ENCODE data around the gene MAGED2. TPM values are rescaled to one million over a fixed set of nuclear protein-coding genes. Genes with fewer than 3 reads are reported as not detected.

MAGED2 gene
- total and polyA plus RNA-seq, 8 donors, result 106 to 633 (median 581) TPM

DNA sequence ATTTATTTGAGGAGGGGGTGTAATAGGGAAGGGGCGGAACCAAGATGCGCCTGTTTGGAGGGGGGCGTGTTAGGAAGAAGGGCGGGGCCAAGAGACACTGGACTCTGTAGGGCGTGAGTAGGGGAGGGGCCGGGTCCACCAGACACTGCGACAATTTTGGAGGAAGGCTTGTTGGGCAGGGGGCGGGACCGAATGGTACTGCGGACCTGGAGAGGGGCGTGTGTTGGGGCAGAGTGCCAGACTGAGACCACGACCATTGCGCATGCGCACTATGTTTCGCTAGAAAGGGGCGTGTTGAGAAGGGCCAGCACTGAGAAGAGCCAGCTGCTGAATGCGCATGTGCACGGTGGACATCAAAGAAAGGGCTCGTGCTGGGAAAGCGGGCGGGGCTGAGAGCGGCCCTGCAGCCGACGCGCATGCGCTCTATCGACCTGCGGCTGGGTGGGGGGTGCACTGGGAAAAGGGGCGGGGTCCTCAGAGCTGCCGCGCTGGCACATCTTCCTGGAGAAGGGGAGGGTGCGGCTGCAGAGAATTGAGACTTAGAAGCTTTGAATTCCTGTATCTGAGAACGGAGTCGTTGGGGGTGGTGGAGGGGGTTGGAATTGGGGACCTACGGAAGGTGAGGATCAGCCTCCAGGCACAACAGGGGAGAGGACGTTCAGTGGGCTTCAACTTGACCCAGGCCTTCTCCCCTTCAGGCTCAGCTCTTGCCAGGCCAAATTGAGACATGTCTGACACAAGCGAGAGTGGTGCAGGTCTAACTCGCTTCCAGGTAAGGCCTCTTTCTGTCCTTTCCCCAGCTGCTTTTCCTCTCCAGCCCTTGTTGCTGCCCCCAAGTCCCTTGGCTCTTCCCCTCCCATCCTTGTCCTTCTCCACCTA lies 1.3 kb downstream of the MAGED2 start:
- Histone ChIP-seq H3K36me3 (peaks cover 0 to 34% of the 10 kb centered on the region in 2 donors), H3K27me3 (no peaks in the 10 kb centered on the region), H3K9me3 (no peaks in the 10 kb centered on the region), H3K4me1 (no peaks in the 10 kb centered on the region), H3K27ac (peak overlapping the region; percentile 64 to 82), H3K4me3 (peak overlapping the region; percentile 45 to 67)
- TF ChIP-seq, protein P1, sequence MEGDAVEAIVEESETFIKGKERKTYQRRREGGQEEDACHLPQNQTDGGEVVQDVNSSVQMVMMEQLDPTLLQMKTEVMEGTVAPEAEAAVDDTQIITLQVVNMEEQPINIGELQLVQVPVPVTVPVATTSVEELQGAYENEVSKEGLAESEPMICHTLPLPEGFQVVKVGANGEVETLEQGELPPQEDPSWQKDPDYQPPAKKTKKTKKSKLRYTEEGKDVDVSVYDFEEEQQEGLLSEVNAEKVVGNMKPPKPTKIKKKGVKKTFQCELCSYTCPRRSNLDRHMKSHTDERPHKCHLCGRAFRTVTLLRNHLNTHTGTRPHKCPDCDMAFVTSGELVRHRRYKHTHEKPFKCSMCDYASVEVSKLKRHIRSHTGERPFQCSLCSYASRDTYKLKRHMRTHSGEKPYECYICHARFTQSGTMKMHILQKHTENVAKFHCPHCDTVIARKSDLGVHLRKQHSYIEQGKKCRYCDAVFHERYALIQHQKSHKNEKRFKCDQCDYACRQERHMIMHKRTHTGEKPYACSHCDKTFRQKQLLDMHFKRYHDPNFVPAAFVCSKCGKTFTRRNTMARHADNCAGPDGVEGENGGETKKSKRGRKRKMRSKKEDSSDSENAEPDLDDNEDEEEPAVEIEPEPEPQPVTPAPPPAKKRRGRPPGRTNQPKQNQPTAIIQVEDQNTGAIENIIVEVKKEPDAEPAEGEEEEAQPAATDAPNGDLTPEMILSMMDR (IDR thresholded peaks at IDR 0.05), result no peak
- DNase-seq, result peak; percentile 93 to 97 (median 94)
- peak; percentile 91 for ATAC-seq
- intact Hi-C loops (cut with DNase I), result no loop called here

DNA sequence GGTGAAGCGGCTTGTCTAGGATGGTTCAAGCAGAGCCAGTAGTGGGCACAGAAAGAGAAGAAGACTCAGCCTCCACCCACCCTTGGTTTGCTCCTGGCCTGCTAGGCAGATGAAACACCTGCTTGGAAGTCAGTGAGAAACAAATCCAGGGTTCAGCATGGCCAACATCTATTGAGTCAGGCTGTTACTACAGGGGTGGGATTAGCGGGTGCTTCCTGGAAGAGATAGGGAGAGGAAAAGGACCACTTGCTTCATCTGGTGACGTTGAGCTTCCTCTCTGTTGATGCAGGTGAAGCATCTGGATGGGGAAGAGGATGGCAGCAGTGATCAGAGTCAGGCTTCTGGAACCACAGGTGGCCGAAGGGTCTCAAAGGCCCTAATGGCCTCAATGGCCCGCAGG lies 3.0 kb downstream of the MAGED2 start:
- Histone ChIP-seq H3K4me3 (no peak overlapping the region), H3K36me3 (peaks cover 0 to 51% of the 10 kb centered on the region in 2 donors)

DNA sequence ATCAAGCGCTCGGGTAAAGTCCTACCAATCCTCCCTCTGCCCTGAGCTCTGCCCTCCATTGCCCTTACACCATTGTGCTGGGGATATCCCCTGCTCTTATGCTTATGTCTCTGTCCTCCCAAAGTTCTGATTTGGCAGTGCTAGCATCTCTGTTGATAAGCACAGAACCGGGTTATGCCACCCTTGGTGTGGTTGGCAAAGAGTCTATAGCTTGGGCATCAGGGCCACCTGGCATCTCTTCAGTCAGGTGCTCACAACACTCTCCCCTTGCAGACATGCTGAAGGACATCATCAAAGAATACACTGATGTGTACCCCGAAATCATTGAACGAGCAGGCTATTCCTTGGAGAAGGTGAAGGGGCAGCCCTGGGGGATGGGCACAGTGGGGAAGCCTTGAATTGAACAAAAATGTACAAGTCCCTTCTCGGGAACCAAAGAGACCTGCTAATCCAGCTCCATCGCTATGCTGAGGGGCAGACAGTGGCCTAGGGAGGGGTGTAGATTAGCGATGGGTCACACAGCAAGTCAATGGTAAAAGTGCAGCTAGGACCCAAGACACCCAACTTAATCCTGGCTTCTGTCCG lies 3.8 kb downstream of the MAGED2 start:
- no peaks in the 10 kb centered on the region for H3K27me3 ChIP-seq
- no peak overlapping the region for H3K27ac ChIP-seq
- H3K36me3 ChIP-seq, result peaks cover 0 to 58% of the 10 kb centered on the region in 2 donors
- TF ChIP-seq, protein P1 (IDR thresholded peaks at IDR 0.05), result no peak
- no peaks in the 10 kb centered on the region for H3K4me1 ChIP-seq
- H3K4me3 ChIP-seq, result no peak overlapping the region
- DNase-seq, result no peak
- H3K9me3 ChIP-seq, result no peaks in the 10 kb centered on the region
- intact Hi-C loops (cut with DNase I), result no loop called here
- no peak for ATAC-seq

More for the DNA sequence above, 3.0 kb downstream of the MAGED2 start:
- DNase-seq (no peak), ATAC-seq (no peak)
- Histone ChIP-seq H3K4me1 (no peaks in the 10 kb centered on the region), H3K9me3 (no peaks in the 10 kb centered on the region), H3K27ac (no peak overlapping the region), H3K27me3 (no peaks in the 10 kb centered on the region)
- intact Hi-C loops (cut with DNase I), result no loop called here
- TF ChIP-seq, protein P1 (IDR thresholded peaks at IDR 0.05), result no peak

DNA sequence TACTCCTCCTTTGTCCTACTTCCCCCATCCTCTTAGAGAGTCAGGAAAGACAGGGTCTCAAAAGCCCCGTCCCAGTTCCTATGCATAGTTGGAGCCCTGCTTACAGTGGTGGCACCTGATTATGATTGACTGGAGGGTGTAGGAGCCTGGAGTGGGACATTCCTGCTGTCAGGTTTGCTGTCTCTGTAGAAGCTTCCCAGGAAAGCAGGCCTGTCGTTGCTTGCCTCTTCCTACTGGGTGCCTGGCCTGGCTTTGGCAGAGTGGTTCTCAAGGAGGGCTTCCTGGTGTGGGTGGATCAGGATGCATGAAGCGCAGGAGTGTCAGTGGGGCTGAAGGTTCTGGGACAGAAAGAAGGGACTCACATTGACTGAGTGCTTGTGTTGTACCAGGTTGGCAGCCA lies 4.8 kb downstream of the MAGED2 start:
- Histone ChIP-seq H3K4me3 (no peak overlapping the region), H3K9me3 (no peaks in the 10 kb centered on the region), H3K36me3 (peaks cover 0 to 58% of the 10 kb centered on the region in 2 donors), H3K27ac (no peak overlapping the region), H3K4me1 (no peaks in the 10 kb centered on the region), H3K27me3 (no peaks in the 10 kb centered on the region)
- intact Hi-C loops (cut with DNase I), result no loop called here
- DNase-seq (no peak), ATAC-seq (no peak)
- TF ChIP-seq, protein P1 (IDR thresholded peaks at IDR 0.05), result no peak

DNA sequence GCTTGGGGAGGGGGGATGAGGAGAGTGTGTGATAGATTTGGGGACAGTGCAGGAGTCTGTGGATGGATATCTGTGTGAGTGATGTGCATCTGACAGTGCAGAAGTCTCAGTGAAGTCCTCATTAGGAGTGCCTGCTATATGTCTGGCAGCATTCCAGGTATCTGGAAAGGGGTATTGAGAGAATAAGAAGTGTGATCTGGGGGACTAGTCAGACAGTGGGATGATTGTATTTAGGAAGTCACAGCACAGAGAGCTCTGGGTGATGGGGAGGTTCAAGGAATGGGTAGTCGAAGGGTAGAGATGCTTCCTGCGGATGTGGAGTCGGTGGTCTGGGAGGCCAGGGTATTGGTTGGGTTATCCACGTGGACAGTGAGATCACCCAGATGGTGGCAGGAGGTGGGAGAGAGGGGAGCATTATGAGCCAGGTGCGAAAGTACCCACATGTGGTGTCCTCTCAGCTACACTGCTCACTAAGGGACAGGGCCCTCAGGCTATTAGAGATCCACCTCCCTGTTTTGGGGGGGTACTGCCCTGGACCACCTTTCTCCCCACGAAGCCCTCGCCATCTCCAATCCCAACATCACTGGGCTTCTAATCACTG lies 9.8 kb downstream of the MAGED2 start:
- Histone ChIP-seq H3K27me3 (no peaks in the 10 kb centered on the region), H3K9me3 (no peaks in the 10 kb centered on the region), H3K27ac (no peak overlapping the region), H3K36me3 (peaks cover 0 to 39% of the 10 kb centered on the region in 2 donors), H3K4me1 (no peaks in the 10 kb centered on the region), H3K4me3 (no peak overlapping the region)
- intact Hi-C loops (cut with DNase I), result no loop called here
- TF ChIP-seq, protein P1 (IDR thresholded peaks at IDR 0.05), result no peak
- ATAC-seq (no peak), DNase-seq (no peak)

Measured in left lung (tissue), 10 donors.